ENCODE measurements around the gene NDRG3.

Gene NDRG3

DNA sequence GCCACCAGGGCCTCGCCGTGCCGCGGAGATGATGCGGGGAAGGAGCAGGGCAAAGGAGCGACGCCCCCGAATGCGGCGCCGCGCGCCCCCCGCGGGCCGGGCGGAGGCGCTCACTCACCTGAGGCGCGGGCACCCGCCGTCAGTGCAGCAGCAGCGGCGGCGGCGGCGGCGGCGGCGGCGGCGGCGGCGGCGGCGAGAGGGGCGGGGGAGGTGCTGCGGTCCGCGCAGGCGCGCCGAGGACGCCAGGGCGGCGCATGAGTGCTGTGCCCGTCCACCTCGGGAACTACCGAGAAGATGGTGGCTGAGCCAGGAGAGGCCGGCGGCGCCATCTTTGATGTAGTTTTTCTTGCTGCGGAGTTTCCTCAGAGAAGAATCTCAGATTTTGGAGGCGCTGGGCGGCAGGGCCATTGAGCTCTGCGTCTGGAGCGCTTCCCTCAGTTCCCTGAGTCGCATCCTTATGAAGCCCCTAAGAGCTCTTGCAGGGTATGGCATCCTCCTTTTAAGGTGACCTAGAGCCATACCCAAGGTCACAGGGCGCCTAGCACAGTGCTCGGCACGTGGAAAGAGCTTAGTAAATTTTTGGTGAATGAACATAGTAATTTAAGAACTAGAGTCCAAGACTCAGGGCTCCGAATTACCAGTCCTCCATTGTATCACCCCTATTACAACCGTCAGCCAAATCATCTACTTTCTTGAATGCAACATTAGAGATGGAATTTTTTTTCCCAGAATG is at the start of gene NDRG3:
TSS of gene NDRG3 (minus strand) at position 164 of the 733 bp plus-strand sequence. CDS start 24,355 bp downstream, outside the sequence.
- TF ChIP-seq, protein P1, sequence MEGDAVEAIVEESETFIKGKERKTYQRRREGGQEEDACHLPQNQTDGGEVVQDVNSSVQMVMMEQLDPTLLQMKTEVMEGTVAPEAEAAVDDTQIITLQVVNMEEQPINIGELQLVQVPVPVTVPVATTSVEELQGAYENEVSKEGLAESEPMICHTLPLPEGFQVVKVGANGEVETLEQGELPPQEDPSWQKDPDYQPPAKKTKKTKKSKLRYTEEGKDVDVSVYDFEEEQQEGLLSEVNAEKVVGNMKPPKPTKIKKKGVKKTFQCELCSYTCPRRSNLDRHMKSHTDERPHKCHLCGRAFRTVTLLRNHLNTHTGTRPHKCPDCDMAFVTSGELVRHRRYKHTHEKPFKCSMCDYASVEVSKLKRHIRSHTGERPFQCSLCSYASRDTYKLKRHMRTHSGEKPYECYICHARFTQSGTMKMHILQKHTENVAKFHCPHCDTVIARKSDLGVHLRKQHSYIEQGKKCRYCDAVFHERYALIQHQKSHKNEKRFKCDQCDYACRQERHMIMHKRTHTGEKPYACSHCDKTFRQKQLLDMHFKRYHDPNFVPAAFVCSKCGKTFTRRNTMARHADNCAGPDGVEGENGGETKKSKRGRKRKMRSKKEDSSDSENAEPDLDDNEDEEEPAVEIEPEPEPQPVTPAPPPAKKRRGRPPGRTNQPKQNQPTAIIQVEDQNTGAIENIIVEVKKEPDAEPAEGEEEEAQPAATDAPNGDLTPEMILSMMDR (IDR thresholded peaks at IDR 0.05; ENCODE audit: low read depth, low read length) = no peak
- peak; percentile 84 for DNase-seq (ENCODE audit: extremely low read depth, low read depth)

DNA sequence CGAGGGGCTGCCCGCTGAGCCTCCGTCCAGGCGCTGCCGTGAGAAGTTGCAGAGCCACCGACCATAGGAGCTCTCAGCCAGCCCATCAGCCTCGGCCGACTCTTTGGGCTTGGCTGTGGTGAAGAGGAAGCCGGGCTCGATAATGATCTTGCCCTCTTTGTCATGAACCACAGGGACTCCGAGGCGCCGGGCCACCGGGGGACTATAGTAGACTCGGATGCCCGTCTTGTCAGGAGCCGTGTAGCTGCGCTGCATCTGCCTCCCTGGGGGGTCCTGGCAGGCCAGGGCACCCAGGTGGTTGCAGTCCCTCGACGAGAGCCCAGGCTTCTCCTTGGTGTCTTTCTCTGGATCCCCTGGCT is 48.2 kb upstream of the NDRG3 start:
- DNase-seq (ENCODE audit: extremely low read depth, low read depth) = no peak
- TF ChIP-seq, protein P1 (IDR thresholded peaks at IDR 0.05; ENCODE audit: low read depth, low read length) = no peak

DNA sequence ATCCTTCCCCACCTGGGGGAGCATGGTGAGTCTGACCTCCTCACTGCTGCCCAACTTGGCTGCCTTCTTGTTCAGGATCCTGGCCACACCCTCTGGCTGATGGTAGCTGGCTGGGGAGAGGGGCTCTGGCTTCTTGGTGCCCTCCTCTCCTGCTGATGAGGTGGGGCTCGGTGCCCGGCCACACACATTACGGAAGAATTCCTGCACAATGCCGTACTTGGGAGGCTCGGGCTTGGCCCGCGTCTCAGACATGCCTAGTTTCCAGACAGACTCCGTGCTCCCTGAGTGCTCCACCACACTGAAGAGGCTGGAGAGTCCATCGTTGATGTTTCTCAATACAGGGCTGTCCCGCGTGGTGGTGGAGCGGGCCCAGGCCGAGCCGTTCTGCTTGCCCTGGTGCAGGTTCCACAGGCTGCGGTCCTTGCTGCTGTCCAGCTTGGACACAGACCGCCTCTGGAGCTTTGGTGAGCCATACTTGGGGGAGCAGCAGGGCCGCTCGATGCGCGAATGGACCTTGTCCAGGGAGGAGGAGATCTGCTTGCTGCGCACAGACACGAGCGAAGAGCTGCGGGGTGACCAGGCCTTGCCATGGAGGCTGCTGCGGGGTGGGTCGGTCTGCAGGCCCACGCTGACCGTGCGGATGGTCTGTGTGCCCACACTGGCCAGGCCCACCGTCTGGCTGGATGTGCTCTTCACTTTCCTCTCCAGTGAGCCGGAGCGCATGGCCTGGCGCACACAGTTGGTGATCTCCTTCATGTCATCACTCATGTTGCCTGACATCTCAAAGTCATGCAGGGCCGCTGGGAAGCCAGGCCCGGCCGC is 47.6 kb upstream of the NDRG3 start:
- TF ChIP-seq, protein P1 (IDR thresholded peaks at IDR 0.05; ENCODE audit: low read depth, low read length) = no peak
- DNase-seq (ENCODE audit: extremely low read depth, low read depth) = no peak

DNA sequence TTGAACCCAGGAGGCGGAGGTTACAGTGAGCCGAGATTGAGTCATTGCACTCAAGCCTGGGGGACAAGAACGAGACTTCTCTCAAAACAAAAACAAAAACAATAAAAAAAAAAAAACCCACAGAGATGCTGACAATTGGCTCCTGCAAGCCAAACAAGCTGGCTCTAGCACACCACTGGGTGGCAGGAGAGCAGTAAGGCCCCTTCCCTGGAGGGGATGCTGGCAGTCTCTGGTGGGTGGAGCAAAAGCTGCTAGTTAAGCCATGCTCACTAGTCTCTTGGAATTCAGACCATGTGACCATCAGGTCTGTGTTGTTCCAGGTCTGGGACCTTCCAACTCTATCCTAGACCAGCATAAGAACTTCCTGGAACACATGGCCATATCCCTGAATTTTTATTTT is 46.5 kb upstream of the NDRG3 start:
- TF ChIP-seq, protein P1 (IDR thresholded peaks at IDR 0.05; ENCODE audit: low read depth, low read length) = peak; percentile 60
- peak; percentile 35 for DNase-seq (ENCODE audit: extremely low read depth, low read depth)

DNA sequence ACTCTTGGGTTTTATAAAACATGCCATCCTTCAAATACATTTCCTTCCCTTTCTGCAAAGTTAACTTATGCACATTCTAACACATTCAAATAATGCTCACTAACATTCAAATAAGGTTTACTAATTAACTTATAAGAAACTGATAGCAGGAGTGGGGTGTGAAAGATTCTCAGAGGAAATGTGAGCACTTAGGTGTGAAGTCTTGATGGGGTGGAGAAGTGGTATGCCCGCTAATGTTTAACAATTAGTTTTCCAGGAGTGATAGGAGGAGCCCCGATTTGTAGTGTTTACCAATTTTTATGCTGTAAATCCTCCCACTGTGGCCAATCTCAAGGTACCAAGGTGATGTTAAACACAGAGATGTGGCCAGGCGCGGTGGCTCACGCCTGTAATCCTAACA is 46.0 kb upstream of the NDRG3 start:
- TF ChIP-seq, protein P1 (IDR thresholded peaks at IDR 0.05; ENCODE audit: low read depth, low read length) = no peak
- DNase-seq (ENCODE audit: extremely low read depth, low read depth) = no peak

DNA sequence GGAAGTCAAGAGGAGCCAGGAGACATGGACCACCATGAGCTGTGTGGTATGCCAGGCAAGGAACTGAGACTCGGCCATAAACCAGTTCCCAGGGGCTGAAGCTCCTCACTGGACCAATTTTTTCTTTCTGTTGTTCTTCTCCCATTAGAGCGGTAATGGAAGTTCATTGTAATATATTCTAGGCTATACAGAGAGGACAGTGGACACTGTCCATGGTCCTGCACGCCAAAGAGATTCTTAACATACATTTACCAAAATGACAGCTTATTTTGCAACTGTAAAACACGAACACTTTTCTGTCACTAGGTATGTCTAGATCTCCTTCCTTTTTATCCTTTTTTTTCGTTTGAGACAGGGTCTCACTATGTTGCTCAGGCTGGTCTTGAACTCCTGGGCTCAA is 40.8 kb upstream of the NDRG3 start:
- DNase-seq (ENCODE audit: extremely low read depth, low read depth) = no peak
- TF ChIP-seq, protein P1 (IDR thresholded peaks at IDR 0.05; ENCODE audit: low read depth, low read length) = no peak

DNA sequence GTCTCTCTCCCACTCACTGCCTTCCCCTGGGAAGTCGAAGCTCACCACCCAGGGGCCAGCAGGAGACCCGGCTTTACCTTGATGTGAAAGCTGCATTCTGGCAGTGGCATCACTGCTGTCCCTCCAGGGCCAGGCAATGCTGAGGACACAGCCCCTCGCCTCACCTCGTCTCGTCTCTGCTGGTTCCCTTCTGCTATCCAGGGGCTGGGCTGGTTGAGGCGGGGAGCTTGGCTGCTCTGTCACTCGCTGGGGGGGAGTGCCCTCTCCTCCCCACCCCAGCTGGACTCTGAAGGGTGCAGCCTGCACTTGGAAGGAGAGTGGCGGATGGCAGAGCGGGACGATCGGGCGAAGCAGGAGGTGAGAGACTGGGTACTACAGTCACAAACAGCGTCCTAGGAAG is 40.4 kb upstream of the NDRG3 start:
- no peak for DNase-seq (ENCODE audit: extremely low read depth, low read depth)
- TF ChIP-seq, protein P1 (IDR thresholded peaks at IDR 0.05; ENCODE audit: low read depth, low read length) = no peak
